Peyer's patch (tissue), 4 donors: Measurements from ENCODE around the gene CORO6. TPM values are rescaled to one million over a fixed set of nuclear protein-coding genes. Genes with fewer than 3 reads are reported as not detected.

Source experiments
- DNase-seq, 3 donors: peaks; one replicate each; pipeline ENCODE4 v3.0.0-alpha.2; 2017 to 2019
- H3K27ac ChIP-seq, 4 donors: fragments of 200-600 bp; sonication (generic); one replicate each; pipeline ENCODE4 v1.5.1; 2016 to 2019
- H3K27me3 ChIP-seq, 2 donors: fragments of 200-600 bp; sonication (generic); one replicate each; pipeline ENCODE4 v1.5.1; 2019
- H3K36me3 ChIP-seq, 3 donors: fragments of 200-600 bp; sonication (generic); one replicate each; pipeline ENCODE4 v1.5.1; 2016 to 2019
- H3K4me1 ChIP-seq, 4 donors: fragments of 200-600 bp; sonication (generic); one replicate each; pipeline ENCODE4 v1.5.1; 2016 to 2019
- H3K4me3 ChIP-seq, 4 donors: fragments of 200-600 bp; sonication (generic); 1 replicate in 3 of 4; 2 replicates in 1 of 4; pipeline ENCODE4 v1.5.1; 2016 to 2019; ENCODE audit warnings: mild to moderate bottlenecking in 1 of 4
- H3K9me3 ChIP-seq, 4 donors: fragments of 200-600 bp; sonication (generic); one replicate each; pipeline ENCODE4 v1.5.1; 2016 to 2019; ENCODE audit warnings: mild to moderate bottlenecking in 1 of 4
- POLR2A ChIP-seq, 2 donors: fragments of 450-650 bp; IDR thresholded peaks; one replicate each; pipeline ENCODE4 v1.5.1; 2017; ENCODE audit warnings: antibody characterized with exemption in 2 of 2, mild to moderate bottlenecking in 2 of 2, moderate library complexity in 2 of 2
- total RNA-seq, 4 donors: library from RNA; depleted of rRNA; stranded (reverse); fragments of >200 nt; gene quantifications; one replicate each; pipeline ENCODE4 v1.1.0, GENCODE V29; 2016
- TF ChIP-seq, protein P1 (sequence below), 6 experiments: fragments of 450-650 bp in 4 of 6; fragments of 200-600 bp in 2 of 6; sonication (generic) in 1 of 6; IDR thresholded peaks; one replicate each; pipeline ENCODE4 v1.5.1; 2017 to 2019; ENCODE audit warnings: antibody characterized with exemption in 6 of 6, mild to moderate bottlenecking in 3 of 6, moderate library complexity in 1 of 6

CORO6 gene
- total RNA-seq, 4 donors from 2014 or later, result 4.0 to 28.9 (median 19.9) TPM

- Histone ChIP-seq H3K27me3 (no peaks in the 10 kb centered on the region), H3K4me1 (no peaks in the 10 kb centered on the region), H3K4me3 (no peak overlapping the region), H3K27ac (peak overlapping the region in 1 of 4 donors; percentile 32), H3K9me3 (no peaks in the 10 kb centered on the region), H3K36me3 (peaks cover 0 to 55% (median 0%) of the 10 kb centered on the region in 3 donors)
- no peak for TF ChIP-seq POLR2A (IDR thresholded peaks at IDR 0.05)
- TF ChIP-seq, protein P1, sequence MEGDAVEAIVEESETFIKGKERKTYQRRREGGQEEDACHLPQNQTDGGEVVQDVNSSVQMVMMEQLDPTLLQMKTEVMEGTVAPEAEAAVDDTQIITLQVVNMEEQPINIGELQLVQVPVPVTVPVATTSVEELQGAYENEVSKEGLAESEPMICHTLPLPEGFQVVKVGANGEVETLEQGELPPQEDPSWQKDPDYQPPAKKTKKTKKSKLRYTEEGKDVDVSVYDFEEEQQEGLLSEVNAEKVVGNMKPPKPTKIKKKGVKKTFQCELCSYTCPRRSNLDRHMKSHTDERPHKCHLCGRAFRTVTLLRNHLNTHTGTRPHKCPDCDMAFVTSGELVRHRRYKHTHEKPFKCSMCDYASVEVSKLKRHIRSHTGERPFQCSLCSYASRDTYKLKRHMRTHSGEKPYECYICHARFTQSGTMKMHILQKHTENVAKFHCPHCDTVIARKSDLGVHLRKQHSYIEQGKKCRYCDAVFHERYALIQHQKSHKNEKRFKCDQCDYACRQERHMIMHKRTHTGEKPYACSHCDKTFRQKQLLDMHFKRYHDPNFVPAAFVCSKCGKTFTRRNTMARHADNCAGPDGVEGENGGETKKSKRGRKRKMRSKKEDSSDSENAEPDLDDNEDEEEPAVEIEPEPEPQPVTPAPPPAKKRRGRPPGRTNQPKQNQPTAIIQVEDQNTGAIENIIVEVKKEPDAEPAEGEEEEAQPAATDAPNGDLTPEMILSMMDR (IDR thresholded peaks at IDR 0.05), result no peak
- DNase-seq, result no peak
These were observed 42.2 kb upstream of the CORO6 start for GRCh38 chr17:29664743-29665480.

DNA sequence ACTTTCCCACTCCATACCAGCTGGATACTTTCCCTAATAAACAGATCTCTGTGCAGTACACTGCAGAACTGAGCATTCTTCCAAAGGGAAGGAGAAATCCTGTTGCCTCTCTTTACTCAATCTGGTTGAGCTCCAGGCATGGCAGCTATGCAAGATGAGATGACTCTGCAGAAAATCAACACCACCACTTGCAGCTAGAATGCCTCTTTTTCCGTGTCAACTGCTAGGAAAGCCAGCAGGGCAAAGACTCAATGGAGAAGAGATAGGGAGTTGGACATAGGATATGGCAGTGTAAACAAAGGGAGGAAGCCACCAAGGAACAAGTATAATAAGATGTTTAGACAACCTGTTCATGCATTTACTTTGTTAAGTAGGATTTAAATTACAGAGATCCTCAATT, 40.4 kb upstream of the CORO6 start:
- H3K36me3 ChIP-seq, result peaks cover 0 to 54% (median 0%) of the 10 kb centered on the region in 3 donors
- H3K4me3 ChIP-seq, result no peak overlapping the region
- H3K9me3 ChIP-seq, result no peaks in the 10 kb centered on the region
- H3K27me3 ChIP-seq, result no peaks in the 10 kb centered on the region
- no peaks in the 10 kb centered on the region for H3K4me1 ChIP-seq
- DNase-seq, result no peak
- H3K27ac ChIP-seq, result no peak overlapping the region
- TF ChIP-seq, protein P1 (IDR thresholded peaks at IDR 0.05), result no peak
- TF ChIP-seq POLR2A (IDR thresholded peaks at IDR 0.05), result no peak

GRCh38 chr17:29661213-29661612, 38.5 kb upstream of the CORO6 start:
- TF ChIP-seq POLR2A (IDR thresholded peaks at IDR 0.05), result no peak
- TF ChIP-seq, protein P1 (IDR thresholded peaks at IDR 0.05), result no peak
- Histone ChIP-seq H3K27me3 (no peaks in the 10 kb centered on the region), H3K4me1 (no peaks in the 10 kb centered on the region), H3K4me3 (no peak overlapping the region), H3K36me3 (peaks cover 0 to 50% (median 0%) of the 10 kb centered on the region in 3 donors), H3K27ac (no peak overlapping the region), H3K9me3 (no peaks in the 10 kb centered on the region)
- DNase-seq, result no peak

- Histone ChIP-seq H3K4me3 (no peak overlapping the region), H3K9me3 (no peaks in the 10 kb centered on the region), H3K4me1 (no peaks in the 10 kb centered on the region), H3K27ac (no peak overlapping the region), H3K27me3 (no peaks in the 10 kb centered on the region), H3K36me3 (peaks cover 0 to 45% (median 0%) of the 10 kb centered on the region in 3 donors)
- DNase-seq, result no peak
- TF ChIP-seq POLR2A (IDR thresholded peaks at IDR 0.05), result no peak
- TF ChIP-seq, protein P1 (IDR thresholded peaks at IDR 0.05), result no peak
These were observed 36.4 kb upstream of the CORO6 start for GRCh38 chr17:29659155-29659554.

DNA sequence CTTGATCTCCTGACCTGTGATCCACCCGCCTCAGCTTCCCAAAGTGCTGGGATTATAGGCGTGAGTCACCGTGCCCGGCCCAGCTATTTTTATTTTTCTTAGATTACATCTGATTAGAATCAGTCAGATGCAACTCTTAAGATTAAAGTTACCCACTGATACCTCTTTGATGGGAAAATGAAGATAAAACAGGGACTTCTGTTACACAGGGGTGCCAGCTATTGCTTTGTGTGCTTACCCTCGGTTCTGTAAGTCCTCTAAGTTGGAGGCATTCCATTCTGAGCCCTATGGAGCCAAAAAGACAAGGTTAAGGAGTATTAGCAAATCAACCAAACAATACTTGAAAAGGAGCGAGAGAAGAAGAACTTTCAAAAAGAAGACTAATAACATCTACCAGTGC, 32.6 kb upstream of the CORO6 start:
- Histone ChIP-seq H3K4me1 (no peaks in the 10 kb centered on the region), H3K27me3 (no peaks in the 10 kb centered on the region), H3K4me3 (no peak overlapping the region), H3K36me3 (peaks cover 0 to 37% (median 0%) of the 10 kb centered on the region in 3 donors), H3K27ac (no peak overlapping the region), H3K9me3 (no peaks in the 10 kb centered on the region)
- no peak for DNase-seq
- TF ChIP-seq POLR2A (IDR thresholded peaks at IDR 0.05), result no peak
- TF ChIP-seq, protein P1 (IDR thresholded peaks at IDR 0.05), result no peak
